Measurements from ENCODE around the gene ZC3HAV1.

- TF ChIP-seq, protein P1, sequence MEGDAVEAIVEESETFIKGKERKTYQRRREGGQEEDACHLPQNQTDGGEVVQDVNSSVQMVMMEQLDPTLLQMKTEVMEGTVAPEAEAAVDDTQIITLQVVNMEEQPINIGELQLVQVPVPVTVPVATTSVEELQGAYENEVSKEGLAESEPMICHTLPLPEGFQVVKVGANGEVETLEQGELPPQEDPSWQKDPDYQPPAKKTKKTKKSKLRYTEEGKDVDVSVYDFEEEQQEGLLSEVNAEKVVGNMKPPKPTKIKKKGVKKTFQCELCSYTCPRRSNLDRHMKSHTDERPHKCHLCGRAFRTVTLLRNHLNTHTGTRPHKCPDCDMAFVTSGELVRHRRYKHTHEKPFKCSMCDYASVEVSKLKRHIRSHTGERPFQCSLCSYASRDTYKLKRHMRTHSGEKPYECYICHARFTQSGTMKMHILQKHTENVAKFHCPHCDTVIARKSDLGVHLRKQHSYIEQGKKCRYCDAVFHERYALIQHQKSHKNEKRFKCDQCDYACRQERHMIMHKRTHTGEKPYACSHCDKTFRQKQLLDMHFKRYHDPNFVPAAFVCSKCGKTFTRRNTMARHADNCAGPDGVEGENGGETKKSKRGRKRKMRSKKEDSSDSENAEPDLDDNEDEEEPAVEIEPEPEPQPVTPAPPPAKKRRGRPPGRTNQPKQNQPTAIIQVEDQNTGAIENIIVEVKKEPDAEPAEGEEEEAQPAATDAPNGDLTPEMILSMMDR (IDR thresholded peaks at IDR 0.05; ENCODE audit: insufficient read depth, low read length): no peak
- TF ChIP-seq GABPA (IDR thresholded peaks at IDR 0.05; ENCODE audit: low read depth): peak; percentile 36; the same call in 1 of the 2 replicates
- peak; percentile 27 for TF ChIP-seq POLR2AphosphoS5 (IDR thresholded peaks at IDR 0.05; ENCODE audit: low read depth)
- TF ChIP-seq REST (IDR thresholded peaks at IDR 0.05; ENCODE audit: insufficient replicate concordance, low read depth): no peak
- peak; percentile 39; the same call in 1 of the 2 replicates for TF ChIP-seq SPI1 (IDR thresholded peaks at IDR 0.05; ENCODE audit: borderline replicate concordance, low read depth)
Measured at GRCh38 chr7:139095194-139095659, 14.3 kb downstream of the ZC3HAV1 start.

Data from HL-60 (cell line).